ENCODE results near the gene DOCK6. TPM values are rescaled to one million over a fixed set of nuclear protein-coding genes. Genes with fewer than 3 reads are reported as not detected.
"Not testable (repeated sequence)": the region's sequence is repeated elsewhere in the genome, so short reads cannot be mapped to it uniquely, and the experiment has no call there.

DOCK6 gene
- total RNA-seq, 1 donor = 13.6 TPM

- DNase-seq (ENCODE audit: low read depth) = peak; percentile 63
- TF ChIP-seq CTCF (IDR thresholded peaks at IDR 0.05; ENCODE audit: insufficient read depth, low read length) = no peak
- H3K4me3 ChIP-seq (ENCODE audit: low read depth, low read length) = peak overlapping the region; percentile 54
Observed at GRCh38 chr19:11164296-11164695, 98.0 kb downstream of the DOCK6 start.

- H3K4me3 ChIP-seq (ENCODE audit: low read depth, low read length); DNase-seq (ENCODE audit: low read depth): not testable (repeated sequence)
Observed at GRCh38 chr19:11160440-11160768, 101.9 kb downstream of the DOCK6 start.

- peak overlapping the region; percentile 25 for H3K4me3 ChIP-seq (ENCODE audit: low read depth, low read length)
- DNase-seq (ENCODE audit: low read depth) = peak; percentile 92
- peak; percentile 37 for TF ChIP-seq CTCF (IDR thresholded peaks at IDR 0.05; ENCODE audit: insufficient read depth, low read length)
Observed at GRCh38 chr19:11159598-11160439, 102.5 kb downstream of the DOCK6 start.

GRCh38 chr19:11155373-11156120 lies 106.8 kb downstream of the DOCK6 start, which contains the start of gene SPC24:
TSS of gene SPC24 (minus strand) at chr19:11155782. CDS start at chr19:11155776, 6 bp downstream.
- H3K4me3 ChIP-seq (ENCODE audit: low read depth, low read length) = peak within 1 kb of the TSS; percentile 91
- no peak for TF ChIP-seq CTCF (IDR thresholded peaks at IDR 0.05; ENCODE audit: insufficient read depth, low read length)
- DNase-seq (ENCODE audit: low read depth) = peak; percentile 99

- H3K4me3 ChIP-seq (ENCODE audit: low read depth, low read length) = peak overlapping the region; percentile 91
- DNase-seq (ENCODE audit: low read depth) = no peak
- TF ChIP-seq CTCF (IDR thresholded peaks at IDR 0.05; ENCODE audit: insufficient read depth, low read length) = no peak
Observed at GRCh38 chr19:11154683-11155047, 107.7 kb downstream of the DOCK6 start.

GRCh38 chr19:11152318-11153062 lies 109.8 kb downstream of the DOCK6 start:
- H3K4me3 ChIP-seq (ENCODE audit: low read depth, low read length) = no peak overlapping the region
- peak; percentile 92 for DNase-seq (ENCODE audit: low read depth)
- no peak for TF ChIP-seq CTCF (IDR thresholded peaks at IDR 0.05; ENCODE audit: insufficient read depth, low read length)

- no peak overlapping the region for H3K4me3 ChIP-seq (ENCODE audit: low read depth, low read length)
- no peak for TF ChIP-seq CTCF (IDR thresholded peaks at IDR 0.05; ENCODE audit: insufficient read depth, low read length)
- peak; percentile 54 for DNase-seq (ENCODE audit: low read depth)
Observed at GRCh38 chr19:11151181-11151580, 111.1 kb downstream of the DOCK6 start.
